ENCODE data around the gene VSTM4.

The VSTM4 gene

GRCh38 chr10:49000437-49001398, 114.6 kb downstream of the VSTM4 start:
- DNase-seq = no peak

GRCh38 chr10:48999346-48999745, 116.0 kb downstream of the VSTM4 start:
- no peak for DNase-seq

- no peak for DNase-seq
Observed at GRCh38 chr10:48996329-48996728, 119.0 kb downstream of the VSTM4 start.

GRCh38 chr10:48993627-48994026, 121.7 kb downstream of the VSTM4 start:
- no peak for DNase-seq

- no peak for DNase-seq
Observed at GRCh38 chr10:48990226-48990625, 125.1 kb downstream of the VSTM4 start.

- no peak for DNase-seq
Observed at GRCh38 chr10:48985621-48986158, 129.6 kb downstream of the VSTM4 start.

- DNase-seq = no peak
Observed at GRCh38 chr10:48983648-48984351, 131.5 kb downstream of the VSTM4 start.

- DNase-seq = no peak
Observed at GRCh38 chr10:48982584-48982983, 132.7 kb downstream of the VSTM4 start.

GRCh38 chr10:48981310-48981907, 133.9 kb downstream of the VSTM4 start:
- DNase-seq = no peak

- no peak for DNase-seq
Observed at GRCh38 chr10:48978318-48978717, 137.0 kb downstream of the VSTM4 start.

GRCh38 chr10:48976196-48976595, 139.1 kb downstream of the VSTM4 start:
- no peak for DNase-seq

GRCh38 chr10:48974510-48975156, 140.7 kb downstream of the VSTM4 start:
- no peak for DNase-seq

GRCh38 chr10:48973065-48973464, 142.3 kb downstream of the VSTM4 start:
- no peak for DNase-seq

- no peak for DNase-seq
Observed at GRCh38 chr10:48970654-48971053, 144.7 kb downstream of the VSTM4 start.

- no peak for DNase-seq
Observed at GRCh38 chr10:48970046-48970445, 145.3 kb downstream of the VSTM4 start.

- DNase-seq = no peak
Observed at GRCh38 chr10:48968036-48968435, 147.3 kb downstream of the VSTM4 start.

- no peak for DNase-seq
Observed at GRCh38 chr10:48965460-48965859, 149.9 kb downstream of the VSTM4 start.
